ENCODE measurements around the gene PLA2G4F. TPM values are rescaled to one million over a fixed set of nuclear protein-coding genes. Genes with fewer than 3 reads are reported as not detected.

Gene PLA2G4F
- total RNA-seq, 4 donors from 2014 or later = not detected

GRCh38 chr15:42097018-42097417, 59.4 kb downstream of the PLA2G4F start:
- no peak for TF ChIP-seq CTCF (IDR thresholded peaks at IDR 0.05; ENCODE audit: low read depth)

- no peak for TF ChIP-seq CTCF (IDR thresholded peaks at IDR 0.05; ENCODE audit: low read depth)
These were observed 61.9 kb downstream of the PLA2G4F start, which contains the start of gene PLA2G4D for GRCh38 chr15:42094512-42094963. PLA2G4D (minus strand) TSS chr15:42094562; CDS start chr15:42094459, 103 bp downstream.

DNA sequence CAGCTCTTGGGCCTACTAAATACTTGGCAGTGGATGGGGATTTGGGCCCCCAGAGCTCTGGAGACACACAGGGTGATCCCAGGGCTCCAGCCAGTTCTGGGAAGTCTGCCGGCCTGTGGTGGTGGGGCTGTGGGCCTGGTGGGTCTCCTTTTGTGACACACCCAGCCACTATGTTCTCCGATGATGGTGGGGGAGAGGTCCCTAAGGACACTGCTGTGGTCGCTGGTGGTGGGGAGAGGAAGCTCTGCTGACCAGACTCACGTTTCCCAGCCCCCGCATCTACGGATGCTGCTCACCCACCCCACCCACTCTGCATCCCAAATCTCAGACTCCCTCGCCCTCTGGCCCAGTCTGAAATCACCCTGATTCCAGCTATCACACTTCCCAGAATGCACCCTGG, 62.5 kb downstream of the PLA2G4F start:
- no peak for TF ChIP-seq CTCF (IDR thresholded peaks at IDR 0.05; ENCODE audit: low read depth)

- no peak for TF ChIP-seq CTCF (IDR thresholded peaks at IDR 0.05; ENCODE audit: low read depth)
These were observed 63.8 kb downstream of the PLA2G4F start for GRCh38 chr15:42092398-42093318.

GRCh38 chr15:42090781-42091180, 65.7 kb downstream of the PLA2G4F start:
- no peak for TF ChIP-seq CTCF (IDR thresholded peaks at IDR 0.05; ENCODE audit: low read depth)

DNA sequence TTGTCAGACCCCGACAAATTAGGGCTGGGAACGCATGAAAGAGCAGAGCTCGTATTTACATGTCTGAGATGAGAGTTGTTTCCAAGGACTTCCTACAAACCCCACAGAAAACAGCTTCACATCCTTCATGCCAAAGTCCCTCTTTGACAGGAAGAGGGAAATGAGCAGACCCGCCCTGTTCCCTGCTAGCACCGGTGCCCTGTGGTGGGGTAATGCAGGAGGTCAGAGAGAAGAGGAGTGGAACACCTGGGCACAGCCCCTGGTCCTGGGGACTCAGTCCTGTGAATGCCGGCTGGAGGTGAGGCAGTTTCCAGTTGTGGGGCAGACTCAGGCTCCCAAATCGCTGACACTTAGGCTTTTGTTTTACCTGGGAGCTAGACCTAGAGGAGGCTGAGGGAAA, 66.1 kb downstream of the PLA2G4F start:
- no peak for TF ChIP-seq CTCF (IDR thresholded peaks at IDR 0.05; ENCODE audit: low read depth)

GRCh38 chr15:42089942-42090341, 66.5 kb downstream of the PLA2G4F start:
- TF ChIP-seq CTCF (IDR thresholded peaks at IDR 0.05; ENCODE audit: low read depth) = no peak

Measured in subcutaneous adipose tissue (tissue), 4 donors.